Jurkat, Clone E6-1 (cell line): ENCODE data around the gene SAP130.

Experiments used
- DNase-seq: peaks from one replicate; pipeline ENCODE4 v3.0.0-alpha.2; 2011; ENCODE audit warnings: low read depth, low spot score
- H3K4me3 ChIP-seq: 2 replicates; pipeline ENCODE4 v1.5.1; 2011; ENCODE audit warnings: mild to moderate bottlenecking, low read length, control low read depth, moderate library complexity

The SAP130 gene

GRCh38 chr2:127968610-127969339 lies 59.1 kb downstream of the SAP130 start:
- H3K4me3 ChIP-seq = no peak overlapping the region
- DNase-seq = no peak

GRCh38 chr2:127961729-127962128 lies 66.1 kb downstream of the SAP130 start:
- H3K4me3 ChIP-seq = no peak overlapping the region
- DNase-seq = no peak

- no peak for DNase-seq
- no peak overlapping the region for H3K4me3 ChIP-seq
Measured at GRCh38 chr2:127957240-127957639, 70.6 kb downstream of the SAP130 start.

DNA sequence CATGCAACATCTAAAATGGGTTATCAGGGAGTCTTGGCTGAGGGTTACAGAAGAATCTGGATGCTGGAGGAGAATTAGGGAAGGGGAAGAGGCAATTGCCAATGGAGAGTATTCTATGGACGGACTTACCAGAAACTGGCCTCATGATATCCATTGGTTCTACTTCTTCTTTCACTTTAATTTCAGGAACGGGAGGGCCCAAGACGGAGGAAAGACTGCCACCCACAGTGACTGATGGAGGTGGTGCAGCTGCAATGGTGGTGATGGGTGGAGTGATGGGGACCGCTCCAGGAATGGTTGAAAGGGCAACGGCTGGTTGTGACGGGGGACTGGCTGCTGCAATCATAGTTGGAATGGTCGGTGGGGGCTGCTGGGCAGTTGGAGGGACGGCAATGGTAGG lies 73.0 kb downstream of the SAP130 start:
- H3K4me3 ChIP-seq = no peak overlapping the region
- DNase-seq = no peak

GRCh38 chr2:127953849-127954248 lies 74.0 kb downstream of the SAP130 start:
- H3K4me3 ChIP-seq = no peak overlapping the region
- DNase-seq = no peak

DNA sequence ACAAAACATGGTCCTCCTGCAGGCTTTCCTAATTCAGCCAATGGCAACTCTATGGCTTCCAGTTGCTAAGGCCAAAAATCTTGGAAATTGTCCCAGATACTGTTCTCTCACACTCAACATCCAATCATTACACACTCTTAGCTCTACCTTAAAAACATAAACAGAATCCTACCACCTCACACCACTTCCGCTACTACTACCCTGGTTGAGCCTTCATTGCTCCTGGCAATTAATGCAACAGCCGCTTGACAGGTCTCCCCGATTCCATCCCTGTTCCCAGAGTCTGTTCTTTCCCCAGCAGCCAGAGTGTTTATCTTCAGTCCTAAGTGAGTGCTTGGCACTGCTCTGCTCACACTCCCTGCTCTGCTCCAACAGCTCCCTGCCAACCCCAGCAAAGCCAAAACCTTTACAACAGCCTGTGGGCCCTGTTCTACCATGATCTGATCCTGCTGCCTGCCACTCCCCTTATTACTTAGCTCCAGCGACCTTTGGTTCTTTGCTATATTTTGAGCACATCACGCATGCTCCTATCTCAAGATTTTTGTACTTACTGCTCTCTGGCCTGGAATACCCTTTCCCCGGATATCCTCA lies 74.6 kb downstream of the SAP130 start:
- no peak for DNase-seq
- no peak overlapping the region for H3K4me3 ChIP-seq

GRCh38 chr2:127951026-127951425 lies 76.8 kb downstream of the SAP130 start:
- no peak overlapping the region for H3K4me3 ChIP-seq
- DNase-seq = no peak

- DNase-seq = no peak
- H3K4me3 ChIP-seq = no peak overlapping the region
Measured at GRCh38 chr2:127950264-127950663, 77.6 kb downstream of the SAP130 start.

DNA sequence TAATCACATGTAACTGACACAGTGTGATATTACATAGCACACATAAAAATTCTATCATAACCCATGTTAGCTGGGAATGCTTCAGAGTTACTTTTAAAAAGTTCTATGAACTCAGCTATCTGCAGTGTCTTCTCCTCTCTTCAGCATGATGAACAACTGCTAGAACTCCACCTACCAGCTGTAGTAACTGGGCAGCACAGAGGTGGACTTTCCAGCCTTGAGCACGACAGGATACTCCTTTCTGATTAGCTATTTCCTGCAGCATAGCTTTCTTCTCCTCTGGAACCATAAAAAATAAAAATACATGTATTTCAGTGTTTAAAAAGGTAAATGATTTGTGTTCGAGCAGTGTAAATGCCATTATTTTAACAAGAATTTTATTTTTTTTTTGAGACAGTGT lies 82.6 kb downstream of the SAP130 start:
- no peak overlapping the region for H3K4me3 ChIP-seq
- no peak for DNase-seq

GRCh38 chr2:127943186-127943585 lies 84.7 kb downstream of the SAP130 start:
- DNase-seq = no peak

DNA sequence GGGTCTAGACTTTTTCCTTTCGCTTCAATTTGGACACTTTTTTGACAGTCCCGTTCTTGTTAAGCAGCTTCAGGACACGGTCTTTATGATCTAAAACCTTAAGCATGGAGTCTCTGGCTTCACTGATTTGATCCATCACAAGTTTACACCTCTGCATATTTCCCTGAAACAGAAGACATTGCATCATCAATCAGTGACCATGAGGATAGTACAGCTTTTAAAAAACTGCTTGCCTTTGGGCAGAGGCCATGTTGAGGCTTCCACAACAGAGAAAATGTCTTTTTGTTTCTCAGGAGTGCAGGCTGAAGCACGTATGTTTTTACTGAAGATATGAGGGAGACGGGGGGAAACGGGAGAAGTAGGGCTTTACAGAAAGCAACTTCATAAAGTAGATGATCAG lies 85.9 kb downstream of the SAP130 start:
- no peak overlapping the region for H3K4me3 ChIP-seq
- no peak for DNase-seq

More at GRCh38 chr2:127943186-127943585, 84.7 kb downstream of the SAP130 start:
- H3K4me3 ChIP-seq = no peak overlapping the region

GRCh38 chr2:127941461-127941860 lies 86.4 kb downstream of the SAP130 start:
- no peak for DNase-seq
- no peak overlapping the region for H3K4me3 ChIP-seq

DNA sequence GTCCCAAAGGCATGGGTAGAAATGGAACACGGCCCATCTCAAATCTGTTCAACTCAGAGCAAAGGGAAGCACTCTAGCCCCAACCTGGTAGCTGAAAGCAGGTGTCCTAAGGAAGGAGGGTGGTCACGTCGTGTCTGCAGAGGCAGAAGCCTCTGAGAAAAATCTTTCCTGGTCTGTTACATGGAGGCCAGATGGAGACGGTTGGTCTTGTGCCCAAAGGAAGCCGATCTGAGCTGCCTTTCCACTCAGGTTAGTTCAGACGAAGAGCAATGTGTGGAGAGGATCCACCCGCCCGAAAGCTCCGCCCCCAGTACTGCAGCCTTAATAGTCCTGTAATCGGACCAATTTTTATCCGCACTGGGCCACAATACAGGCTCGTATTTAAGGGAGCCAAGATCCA lies 87.2 kb downstream of the SAP130 start:
- DNase-seq = no peak
- H3K4me3 ChIP-seq = no peak overlapping the region

GRCh38 chr2:127935337-127935736 lies 92.5 kb downstream of the SAP130 start:
- DNase-seq = no peak
- H3K4me3 ChIP-seq = no peak overlapping the region

DNA sequence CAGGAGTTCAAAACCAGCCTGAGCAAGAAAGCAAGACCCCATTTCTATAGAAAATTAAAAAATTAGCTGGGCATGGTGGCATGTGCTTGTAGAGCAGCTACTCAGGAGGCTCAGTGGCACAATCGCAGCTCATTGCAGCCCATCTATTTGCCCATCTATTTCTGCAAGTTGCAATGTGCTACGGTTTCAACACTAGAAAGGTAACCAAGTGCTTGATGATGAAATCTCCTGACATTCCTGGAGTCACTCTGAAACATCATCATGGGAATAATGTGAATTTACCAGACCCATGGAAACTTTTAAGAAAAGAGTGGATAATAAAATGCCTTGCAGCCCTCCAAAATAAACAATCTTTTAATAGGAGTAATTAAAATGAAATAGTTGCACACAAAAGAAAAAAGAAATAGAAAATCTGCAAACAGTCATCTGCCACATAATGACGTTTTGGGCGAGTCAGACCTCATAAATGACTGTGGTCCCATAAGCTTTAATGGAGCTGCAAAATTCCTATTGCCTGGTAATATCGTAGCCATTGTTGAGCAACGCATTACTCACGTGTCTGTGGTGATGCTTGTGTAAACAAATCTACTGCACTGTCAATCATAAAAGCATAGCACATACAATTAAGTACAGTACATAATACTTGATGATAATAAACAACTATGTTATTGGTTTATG lies 95.5 kb downstream of the SAP130 start:
- no peak for DNase-seq
- no peak overlapping the region for H3K4me3 ChIP-seq

DNA sequence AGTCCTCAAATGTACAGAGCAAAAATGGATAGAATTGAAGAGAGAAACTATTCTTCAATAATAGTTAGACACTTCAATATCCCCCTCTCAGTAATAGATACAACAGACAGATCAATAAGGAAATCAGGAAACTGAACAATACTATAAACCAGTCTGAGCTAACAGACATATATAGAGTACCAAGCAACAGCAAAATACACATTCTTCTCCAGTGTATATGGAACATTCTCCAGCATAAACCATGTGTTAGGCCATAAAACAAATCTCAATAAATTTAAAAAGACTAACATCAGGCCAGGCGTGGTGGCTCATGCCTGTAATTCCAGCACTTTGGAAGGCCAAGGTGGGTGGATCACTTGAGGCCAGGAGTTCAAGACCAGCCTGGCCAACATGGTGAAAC lies 98.4 kb downstream of the SAP130 start:
- no peak for DNase-seq
- no peak overlapping the region for H3K4me3 ChIP-seq

- H3K4me3 ChIP-seq = no peak overlapping the region
- no peak for DNase-seq
Measured at GRCh38 chr2:127927384-127927783, 100.5 kb downstream of the SAP130 start.

DNA sequence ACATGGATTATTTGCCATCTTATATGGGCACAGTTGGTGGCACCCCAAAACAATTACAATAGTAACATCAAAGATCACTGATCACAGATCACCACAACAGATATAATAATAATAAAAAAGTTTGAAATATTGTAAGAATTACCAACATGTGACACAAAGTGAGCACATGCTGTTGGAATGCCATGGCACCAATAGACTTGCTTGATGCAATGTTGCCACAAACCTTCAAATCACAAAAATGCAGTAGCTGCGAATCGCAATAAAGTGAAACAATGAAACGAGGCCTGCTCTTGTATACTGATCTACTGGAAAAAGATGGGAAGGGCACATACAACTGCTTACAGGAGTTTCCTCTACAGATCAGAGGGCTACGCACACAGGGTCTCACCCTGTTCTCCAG lies 109.9 kb downstream of the SAP130 start:
- no peak for DNase-seq
- no peak overlapping the region for H3K4me3 ChIP-seq

DNA sequence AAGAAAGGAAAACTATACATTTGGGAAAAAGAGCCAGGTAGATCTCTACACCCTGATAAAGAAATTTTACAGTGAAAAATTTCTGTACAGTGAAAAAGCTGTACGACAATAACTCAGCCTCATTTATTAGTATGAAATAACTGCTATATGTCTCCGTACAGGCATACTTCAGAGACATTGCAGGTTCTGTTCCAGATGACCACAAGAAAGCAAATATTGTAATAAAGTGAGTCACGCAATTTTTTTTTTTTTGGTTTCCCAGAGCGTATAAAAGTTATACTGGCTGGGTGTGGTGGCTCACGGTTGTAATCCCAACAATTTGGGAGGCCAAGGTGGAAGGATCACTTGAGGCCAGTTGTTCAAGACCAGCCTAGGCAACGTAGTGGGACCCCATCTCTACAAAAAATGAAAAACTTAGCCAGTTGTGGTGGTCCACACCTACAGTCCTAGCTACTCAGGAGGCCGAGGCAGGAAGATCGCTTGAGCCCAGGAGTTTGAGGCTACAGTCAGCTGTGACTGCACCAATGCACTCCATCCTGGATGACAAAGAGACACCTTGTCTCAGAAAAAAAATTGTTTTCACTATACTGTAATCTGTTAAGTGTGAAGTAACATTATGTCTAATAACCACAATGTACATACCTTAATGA lies 113.9 kb downstream of the SAP130 start:
- H3K4me3 ChIP-seq = no peak overlapping the region
- DNase-seq = no peak

DNA sequence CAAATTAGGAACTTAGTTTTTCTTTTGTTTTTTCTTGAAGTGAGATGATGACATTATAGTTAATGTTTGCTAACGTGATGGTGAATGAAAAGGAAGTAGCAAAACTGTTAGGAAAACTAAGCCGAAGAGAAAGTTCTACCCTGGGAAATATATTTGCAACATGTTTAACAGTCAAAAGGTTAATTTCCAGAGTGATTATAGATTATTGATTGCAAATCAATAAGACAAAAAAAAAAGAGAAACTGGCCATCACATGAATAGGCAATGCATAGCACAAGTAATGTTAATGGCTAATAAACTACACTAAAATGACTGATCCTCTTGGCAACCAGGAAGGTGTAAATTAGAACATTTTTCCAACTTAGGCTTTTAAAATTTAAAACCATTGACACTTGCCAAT lies 116.1 kb downstream of the SAP130 start:
- no peak for DNase-seq
- H3K4me3 ChIP-seq = no peak overlapping the region
